Testis (tissue), 5 donors: Measurements from ENCODE around the gene FAM131A. TPM values are rescaled to one million over a fixed set of nuclear protein-coding genes. Genes with fewer than 3 reads are reported as not detected.

Experiments used
- DNase-seq: peaks from one replicate; pipeline ENCODE4 v3.0.0-alpha.2; 2019
- H3K27ac ChIP-seq, 2 donors: fragments of 200-600 bp; sonication (generic); one replicate each; pipeline ENCODE4 v1.5.1; 2019
- H3K27me3 ChIP-seq: fragments of 200-600 bp; sonication (generic); one replicate; pipeline ENCODE4 v1.5.1; 2019
- H3K36me3 ChIP-seq: fragments of 200-600 bp; sonication (generic); one replicate; pipeline ENCODE4 v1.5.1; 2017; ENCODE audit warnings: low read depth; ENCODE audit errors: missing control alignments
- H3K4me1 ChIP-seq: fragments of 200-600 bp; sonication (generic); one replicate; pipeline ENCODE4 v1.5.1; 2019
- H3K4me3 ChIP-seq, 2 donors: fragments of 200-600 bp; sonication (generic); one replicate each; pipeline ENCODE4 v1.5.1; 2017 to 2019
- H3K9me3 ChIP-seq: fragments of 200-600 bp; sonication (generic); one replicate; pipeline ENCODE4 v1.5.1; 2017
- POLR2A ChIP-seq: fragments of 450-650 bp; IDR thresholded peaks from one replicate; pipeline ENCODE4 v1.6.1; 2017; ENCODE audit warnings: antibody characterized with exemption, mild to moderate bottlenecking, moderate library complexity
- WGBS, 2 donors: methylation state at CpG; one replicate each; pipeline ENCODE4 v1.1.5; 2018; 5-methylcytosine and 5-hydroxymethylcytosine counted together
- intact Hi-C: fragments of 100-400 bp; cut with DNase I; formaldehyde crosslinking; loops from one replicate; pipeline ENCODE4 v1.15.1; 2023; ENCODE audit warnings: low total_unique reads
- long read RNA-seq, 2 donors: transcript quantifications; one replicate each; lab custom pipeline, GENCODE V29; 2026
- polyA plus RNA-seq: library from polyadenylated mRNA; stranded (reverse); fragments of 350-450 nt; fragmentation: Illumina TruSeq; extraction: RNeasy Lipid Tissue Mini Kit (QIAGEN cat#74804); gene quantifications from one replicate; pipeline ENCODE4 v1.2.3, GENCODE V29; 2014; ENCODE audit warnings: low read depth, low replicate concordance; ENCODE audit not compliant: insufficient read depth
- total RNA-seq, 2 donors: library from RNA; depleted of rRNA; stranded (reverse); fragments of >200 nt; gene quantifications; one replicate each; pipeline ENCODE4 v1.2.3, GENCODE V29; 2016
- TF ChIP-seq, protein P1 (sequence below), 3 experiments: fragments of 450-650 bp in 2 of 3; fragments of 200-600 bp in 1 of 3; sonication (generic) in 1 of 3; IDR thresholded peaks; one replicate each; pipeline ENCODE4 v1.5.1; 2016 to 2019; ENCODE audit warnings: antibody characterized with exemption in 3 of 3, mild to moderate bottlenecking in 2 of 3, moderate library complexity in 1 of 3

Gene FAM131A, protein sequence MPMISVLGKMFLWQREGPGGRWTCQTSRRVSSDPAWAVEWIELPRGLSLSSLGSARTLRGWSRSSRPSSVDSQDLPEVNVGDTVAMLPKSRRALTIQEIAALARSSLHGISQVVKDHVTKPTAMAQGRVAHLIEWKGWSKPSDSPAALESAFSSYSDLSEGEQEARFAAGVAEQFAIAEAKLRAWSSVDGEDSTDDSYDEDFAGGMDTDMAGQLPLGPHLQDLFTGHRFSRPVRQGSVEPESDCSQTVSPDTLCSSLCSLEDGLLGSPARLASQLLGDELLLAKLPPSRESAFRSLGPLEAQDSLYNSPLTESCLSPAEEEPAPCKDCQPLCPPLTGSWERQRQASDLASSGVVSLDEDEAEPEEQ
- total RNA-seq (10 to 100 TPM; 75.9 to 77.2 TPM), polyA plus RNA-seq (28.1 TPM)
- long read RNA-seq, donor 1, partial matches to known transcripts = 58 of 63 reads
- long read RNA-seq, donor 1, other reads (novel, unspliced or antisense) = 0 of 63 reads
- long read RNA-seq, donor 2, partial matches to known transcripts = 0 of 5 reads
- long read RNA-seq, donor 2, other reads (novel, unspliced or antisense) = 0 of 5 reads

GRCh38 chr3:184337399-184337714 is at the start of gene FAM131A:
Gene FAM131A (plus strand): TSS chr3:184337600. CDS start chr3:184337631, 31 bp downstream.
- Histone ChIP-seq H3K9me3 (no peaks in the 10 kb centered on the region), H3K4me1 (peaks cover 31% of the 10 kb centered on the region), H3K36me3 (no peaks in the 10 kb centered on the region), H3K4me3 (peak within 1 kb of the TSS; percentile 77 to 95), H3K27ac (peak within 1 kb of the TSS; percentile 96 to 98), H3K27me3 (no peaks in the 10 kb centered on the region)
- peak; percentile 80 for DNase-seq
- intact Hi-C loops = no loop called here
- TF ChIP-seq POLR2A = no peak
- TF ChIP-seq, protein P1, sequence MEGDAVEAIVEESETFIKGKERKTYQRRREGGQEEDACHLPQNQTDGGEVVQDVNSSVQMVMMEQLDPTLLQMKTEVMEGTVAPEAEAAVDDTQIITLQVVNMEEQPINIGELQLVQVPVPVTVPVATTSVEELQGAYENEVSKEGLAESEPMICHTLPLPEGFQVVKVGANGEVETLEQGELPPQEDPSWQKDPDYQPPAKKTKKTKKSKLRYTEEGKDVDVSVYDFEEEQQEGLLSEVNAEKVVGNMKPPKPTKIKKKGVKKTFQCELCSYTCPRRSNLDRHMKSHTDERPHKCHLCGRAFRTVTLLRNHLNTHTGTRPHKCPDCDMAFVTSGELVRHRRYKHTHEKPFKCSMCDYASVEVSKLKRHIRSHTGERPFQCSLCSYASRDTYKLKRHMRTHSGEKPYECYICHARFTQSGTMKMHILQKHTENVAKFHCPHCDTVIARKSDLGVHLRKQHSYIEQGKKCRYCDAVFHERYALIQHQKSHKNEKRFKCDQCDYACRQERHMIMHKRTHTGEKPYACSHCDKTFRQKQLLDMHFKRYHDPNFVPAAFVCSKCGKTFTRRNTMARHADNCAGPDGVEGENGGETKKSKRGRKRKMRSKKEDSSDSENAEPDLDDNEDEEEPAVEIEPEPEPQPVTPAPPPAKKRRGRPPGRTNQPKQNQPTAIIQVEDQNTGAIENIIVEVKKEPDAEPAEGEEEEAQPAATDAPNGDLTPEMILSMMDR (IDR thresholded peaks at IDR 0.05) = no peak
- WGBS, 2 donors = 44 to 45% methylated on average over 5 to 6 of the region's 6 CpGs

DNA sequence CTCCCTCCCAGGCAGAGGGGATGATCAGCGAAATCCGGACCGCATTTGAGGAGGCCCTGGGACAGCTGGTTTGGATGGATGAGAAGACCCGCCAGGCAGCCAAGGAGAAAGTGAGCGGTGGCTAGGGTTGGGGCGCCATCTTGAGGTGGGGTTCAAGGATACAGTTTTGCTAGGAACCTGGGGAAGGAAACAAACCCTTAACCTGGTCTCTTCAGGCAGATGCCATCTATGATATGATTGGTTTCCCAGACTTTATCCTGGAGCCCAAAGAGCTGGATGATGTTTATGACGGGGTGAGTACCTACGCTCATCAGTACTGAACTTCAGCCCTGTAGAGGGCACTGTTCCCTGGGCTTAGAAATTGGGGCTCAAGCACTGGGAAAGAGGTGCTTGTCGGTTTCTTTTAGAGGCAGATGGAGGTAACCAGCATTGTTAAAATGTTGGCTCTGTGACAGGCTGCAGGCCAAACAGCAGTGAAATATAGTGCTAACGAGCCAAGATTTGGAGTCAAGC is 47.9 kb upstream of the FAM131A start:
- 25 to 31% methylated on average over 10 of the region's 10 CpGs for WGBS, 2 donors
- intact Hi-C loops = no loop called here
- DNase-seq = peak; percentile 41
- Histone ChIP-seq H3K9me3 (no peaks in the 10 kb centered on the region), H3K27me3 (no peaks in the 10 kb centered on the region), H3K27ac (no peak overlapping the region), H3K36me3 (no peaks in the 10 kb centered on the region), H3K4me3 (no peak overlapping the region), H3K4me1 (no peaks in the 10 kb centered on the region)
- no peak for TF ChIP-seq POLR2A
- TF ChIP-seq, protein P1 (IDR thresholded peaks at IDR 0.05) = peak; percentile 20 to 41 (median 39)

DNA sequence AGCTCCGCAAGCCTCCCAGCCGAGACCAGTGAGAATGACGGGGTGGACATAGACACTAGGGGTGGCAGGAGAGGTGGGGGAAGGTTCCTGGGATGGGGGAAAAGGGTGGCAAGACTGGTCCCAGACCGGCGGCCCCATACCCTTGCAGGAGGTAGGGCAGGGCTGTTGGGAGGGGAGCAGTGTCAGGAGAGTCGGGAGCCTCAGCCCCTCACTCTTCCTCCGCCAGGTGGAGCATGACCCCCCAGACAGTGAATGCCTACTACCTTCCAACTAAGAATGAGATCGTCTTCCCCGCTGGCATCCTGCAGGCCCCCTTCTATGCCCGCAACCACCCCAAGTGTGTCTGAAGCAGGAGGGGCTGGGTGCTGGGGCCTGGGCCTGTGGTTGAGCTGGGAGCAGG is 47.1 kb upstream of the FAM131A start:
- TF ChIP-seq POLR2A = no peak
- TF ChIP-seq, protein P1 (IDR thresholded peaks at IDR 0.05) = no peak
- no peaks in the 10 kb centered on the region for H3K9me3 ChIP-seq
- no peaks in the 10 kb centered on the region for H3K27me3 ChIP-seq
- H3K36me3 ChIP-seq = no peaks in the 10 kb centered on the region
- no peak for DNase-seq
- H3K27ac ChIP-seq = no peak overlapping the region
- 84 to 93% methylated on average over 8 to 10 of the region's 10 CpGs for WGBS, 2 donors
- intact Hi-C loops = no loop called here
- H3K4me1 ChIP-seq = no peaks in the 10 kb centered on the region
- no peak overlapping the region for H3K4me3 ChIP-seq

DNA sequence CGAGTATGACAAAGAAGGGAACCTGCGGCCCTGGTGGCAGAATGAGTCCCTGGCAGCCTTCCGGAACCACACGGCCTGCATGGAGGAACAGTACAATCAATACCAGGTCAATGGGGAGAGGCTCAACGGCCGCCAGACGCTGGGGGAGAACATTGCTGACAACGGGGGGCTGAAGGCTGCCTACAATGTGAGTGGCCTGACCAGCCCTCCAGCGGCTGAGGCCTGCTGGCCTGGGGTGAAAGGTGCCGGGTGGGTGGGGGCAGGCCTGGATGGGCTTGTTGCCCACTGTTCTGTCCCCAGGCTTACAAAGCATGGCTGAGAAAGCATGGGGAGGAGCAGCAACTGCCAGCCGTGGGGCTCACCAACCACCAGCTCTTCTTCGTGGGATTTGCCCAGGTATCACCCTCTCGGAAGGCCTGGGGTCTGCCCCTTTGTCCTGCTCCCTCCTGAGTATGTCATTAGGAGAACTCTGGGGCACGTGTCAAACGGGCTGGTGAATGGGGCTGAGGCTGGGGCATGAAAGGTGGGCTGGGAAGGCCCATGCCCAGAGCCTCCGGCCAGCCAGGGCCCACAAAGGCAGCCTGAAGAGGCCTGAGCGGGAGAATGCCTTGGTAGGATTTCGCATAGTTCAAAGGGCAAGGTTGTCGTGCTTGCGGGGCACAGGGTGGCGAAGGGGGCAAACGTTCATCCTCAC is 46.2 kb upstream of the FAM131A start:
- H3K27me3 ChIP-seq = no peaks in the 10 kb centered on the region
- intact Hi-C loops = no loop called here
- 86 to 92% methylated on average over 19 to 22 of the region's 22 CpGs for WGBS, 2 donors
- no peaks in the 10 kb centered on the region for H3K36me3 ChIP-seq
- DNase-seq = no peak
- no peak overlapping the region for H3K4me3 ChIP-seq
- H3K9me3 ChIP-seq = no peaks in the 10 kb centered on the region
- H3K27ac ChIP-seq = no peak overlapping the region
- TF ChIP-seq, protein P1 (IDR thresholded peaks at IDR 0.05) = no peak
- no peak for TF ChIP-seq POLR2A
- no peaks in the 10 kb centered on the region for H3K4me1 ChIP-seq
